GM13976 (cell line): ENCODE data around the gene SLK.

Experiments used
- DNase-seq: peaks from one replicate; pipeline ENCODE4 v3.0.0; 2012; ENCODE audit warnings: low spot score
- CTCF ChIP-seq: IDR thresholded peaks from 2 replicates; pipeline ENCODE4 v1.5.1; 2012; ENCODE audit warnings: borderline replicate concordance, mild to moderate bottlenecking; ENCODE audit not compliant: insufficient read depth; ENCODE audit errors: extremely low read depth, missing control alignments, control extremely low read depth
- in situ Hi-C: fragments of 300-500 bp; cut with MboI; formaldehyde crosslinking; loops from one replicate; pipeline ENCODE4 v1.12.0; 2022; ENCODE audit warnings: low sequenced_read_pairs, mixed read lengths, inconsistent platforms; ENCODE audit not compliant: unreplicated experiment

The SLK gene

DNA sequence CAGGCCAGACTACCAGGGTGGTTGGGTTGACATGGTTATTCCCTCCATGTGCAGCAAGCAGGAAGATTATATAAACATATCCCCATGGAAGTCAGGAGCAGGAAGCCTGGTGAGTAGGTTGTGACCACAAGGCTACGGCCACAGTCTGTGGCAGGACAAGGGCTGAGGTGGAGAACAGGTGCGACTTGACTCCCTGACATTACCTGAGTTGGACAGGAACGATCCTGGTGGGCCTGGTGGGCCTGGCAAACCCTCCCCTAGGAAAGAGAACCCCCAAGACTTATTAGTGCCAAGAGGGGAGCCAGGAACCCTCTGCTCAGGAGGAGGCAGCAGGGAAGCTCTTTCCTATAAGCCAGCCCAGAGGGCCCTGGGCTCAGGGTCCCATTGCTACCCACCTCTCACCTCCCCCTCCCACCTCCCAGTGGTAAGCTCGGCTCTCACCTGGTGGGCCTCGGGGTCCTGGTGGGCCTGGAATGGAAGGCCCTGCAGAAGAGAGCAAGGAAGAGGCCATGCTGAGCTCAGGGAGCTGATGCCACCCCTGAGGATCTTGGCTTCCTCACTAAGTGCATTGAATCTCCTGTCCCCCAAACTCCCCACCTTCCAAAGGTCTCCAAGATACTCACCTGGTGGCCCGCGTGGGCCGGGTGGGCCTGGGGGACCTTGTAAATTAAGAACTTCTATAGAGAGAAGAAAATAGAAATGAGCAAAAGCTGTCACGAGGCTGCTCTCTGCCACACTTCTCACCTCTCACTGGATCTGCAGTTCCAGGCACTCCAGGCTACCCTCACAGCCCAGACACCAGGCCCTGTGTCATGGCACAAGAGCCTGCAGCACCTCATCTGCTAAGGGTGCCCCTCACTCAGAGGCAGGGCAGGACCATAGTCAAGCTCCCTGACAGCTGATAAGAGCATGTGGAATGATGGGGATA is 74.2 kb downstream of the SLK start:
- in situ Hi-C loops = no loop called here
- TF ChIP-seq CTCF = no peak
- peak; percentile 12 for DNase-seq

- TF ChIP-seq CTCF = no peak
- peak; percentile 15 for DNase-seq
- in situ Hi-C loops = no loop called here
These were observed 75.1 kb downstream of the SLK start for GRCh38 chr10:104041891-104042535.

GRCh38 chr10:104043185-104043830 is 76.4 kb downstream of the SLK start:
- DNase-seq = peak; percentile 5

GRCh38 chr10:104043854-104044253 is 76.9 kb downstream of the SLK start:
- in situ Hi-C loops = no loop called here
- no peak for TF ChIP-seq CTCF

More at GRCh38 chr10:104043185-104043830, 76.4 kb downstream of the SLK start:
- in situ Hi-C loops = no loop called here
- no peak for TF ChIP-seq CTCF

GRCh38 chr10:104045151-104046089 is 78.5 kb downstream of the SLK start:
- in situ Hi-C loops = no loop called here
- no peak for TF ChIP-seq CTCF
- peak; percentile 48 for DNase-seq

More at GRCh38 chr10:104043854-104044253, 76.9 kb downstream of the SLK start:
- peak; percentile 6 for DNase-seq

DNA sequence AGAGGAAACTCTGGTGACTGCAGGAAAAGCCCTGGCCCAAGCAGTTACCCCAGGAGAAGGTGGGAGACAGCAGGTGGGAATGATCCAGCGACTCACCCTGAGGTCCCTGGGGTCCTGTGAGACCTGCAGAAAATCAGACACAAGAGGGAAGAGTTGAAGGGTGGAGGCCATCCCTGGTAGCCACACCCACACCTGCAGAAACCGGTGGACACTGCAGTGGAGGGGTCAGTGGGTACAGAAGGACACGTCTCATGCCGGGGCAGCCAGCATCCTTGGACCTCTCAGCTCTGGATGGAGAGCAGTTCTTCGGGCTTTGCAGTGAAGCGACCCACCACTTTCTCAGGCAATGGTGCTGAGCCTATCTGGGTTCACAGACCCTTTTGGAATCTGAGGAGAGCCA is 79.7 kb downstream of the SLK start:
- in situ Hi-C loops = no loop called here
- no peak for TF ChIP-seq CTCF
- DNase-seq = no peak
